Measurements from ENCODE around the gene TRIM28.

Gene TRIM28

GRCh38 chr19:58581227-58582141 lies 37.6 kb downstream of the TRIM28 start:
- H3K4me3 ChIP-seq (ENCODE audit: low read length) = no peak overlapping the region
- TF ChIP-seq CTCF (conservative IDR thresholded peaks at IDR 0.05; ENCODE audit: low read depth, low read length) = peak; percentile 97

GRCh38 chr19:58582985-58583384 lies 39.1 kb downstream of the TRIM28 start:
- DNase-seq (ENCODE audit: low read depth) = no peak
- no peak overlapping the region for H3K4me3 ChIP-seq (ENCODE audit: low read length)
- TF ChIP-seq CTCF (conservative IDR thresholded peaks at IDR 0.05; ENCODE audit: low read depth, low read length) = no peak

More at GRCh38 chr19:58581227-58582141, 37.6 kb downstream of the TRIM28 start:
- DNase-seq (ENCODE audit: low read depth) = peak; percentile 54

GRCh38 chr19:58584498-58585441 lies 40.9 kb downstream of the TRIM28 start:
- no peak for TF ChIP-seq CTCF (conservative IDR thresholded peaks at IDR 0.05; ENCODE audit: low read depth, low read length)
- DNase-seq (ENCODE audit: low read depth) = no peak
- no peak overlapping the region for H3K4me3 ChIP-seq (ENCODE audit: low read length)

- no peak for TF ChIP-seq CTCF (conservative IDR thresholded peaks at IDR 0.05; ENCODE audit: low read depth, low read length)
- no peak overlapping the region for H3K4me3 ChIP-seq (ENCODE audit: low read length)
- DNase-seq (ENCODE audit: low read depth) = no peak
Observed at GRCh38 chr19:58585442-58586132, 41.7 kb downstream of the TRIM28 start.

- TF ChIP-seq CTCF (conservative IDR thresholded peaks at IDR 0.05; ENCODE audit: low read depth, low read length) = no peak
- DNase-seq (ENCODE audit: low read depth) = no peak
- no peak overlapping the region for H3K4me3 ChIP-seq (ENCODE audit: low read length)
Observed at GRCh38 chr19:58586133-58586765, 42.4 kb downstream of the TRIM28 start.

All from retinal pigment epithelial cell (primary cell).